Astrocyte of the spinal cord (primary cell): ENCODE data around the gene TMEM106C.
A peak's percentile ranks its signal among the peaks of the same experiment; 100 is the strongest.

Experiments used
- DNase-seq: peaks from one replicate; pipeline ENCODE4 v3.0.0; 2011; ENCODE audit warnings: low read depth, low spot score
- H3K4me3 ChIP-seq: 2 replicates; pipeline ENCODE4 v1.5.1; 2011; ENCODE audit warnings: low read depth, mild to moderate bottlenecking, low read length, moderate library complexity
- CTCF ChIP-seq: IDR thresholded peaks from 2 replicates; pipeline ENCODE4 v1.5.1; 2012; ENCODE audit warnings: low read depth, mild to moderate bottlenecking, low read length, inconsistent platforms
- in situ Hi-C: cut with HindIII; loops from 2 replicates; pipeline ENCODE4 v1.10.0; 2017; ENCODE audit warnings: low sequenced_read_pairs

The TMEM106C gene

GRCh38 chr12:47986832-47987231 is 23.4 kb downstream of the TMEM106C start:
- in situ Hi-C loops: no loop called here
- TF ChIP-seq CTCF: no peak
- no peak overlapping the region for H3K4me3 ChIP-seq
- DNase-seq: no peak

- in situ Hi-C loops: no loop called here
- no peak for TF ChIP-seq CTCF
- DNase-seq: no peak
- H3K4me3 ChIP-seq: no peak overlapping the region
Observed at GRCh38 chr12:47987411-47988072, 24.1 kb downstream of the TMEM106C start.

- in situ Hi-C loops: no loop called here
- DNase-seq: peak; percentile 35
- TF ChIP-seq CTCF: no peak
- no peak overlapping the region for H3K4me3 ChIP-seq
Observed at GRCh38 chr12:47988073-47989022, 25.0 kb downstream of the TMEM106C start.

GRCh38 chr12:47989023-47989417 is 25.6 kb downstream of the TMEM106C start:
- in situ Hi-C loops: no loop called here
- TF ChIP-seq CTCF: no peak
- no peak for DNase-seq
- H3K4me3 ChIP-seq: no peak overlapping the region

GRCh38 chr12:47989666-47990065 is 26.3 kb downstream of the TMEM106C start:
- H3K4me3 ChIP-seq: no peak overlapping the region
- TF ChIP-seq CTCF: no peak
- in situ Hi-C loops: no loop called here
- DNase-seq: no peak

GRCh38 chr12:47990351-47991105 is 27.1 kb downstream of the TMEM106C start:
- no peak for DNase-seq
- TF ChIP-seq CTCF: peak; percentile 5
- in situ Hi-C loops: no loop called here
- H3K4me3 ChIP-seq: no peak overlapping the region
